Cardiac muscle cell (in vitro differentiated cells and primary cell): ENCODE measurements around the gene CAMKK2. TPM values are rescaled to one million over a fixed set of nuclear protein-coding genes. Genes with fewer than 3 reads are reported as not detected.

Experiments
- DNase-seq, 2 donors: peaks; one replicate each; pipeline versions ENCODE4 v3.0.0 to v3.0.0-alpha.2; 2010 to 2017; ENCODE audit warnings: low read depth in 1 of 2, low spot score in 1 of 2
- H3K27ac ChIP-seq: fragments of 200-600 bp; sonication (generic); 2 replicates; pipeline ENCODE4 v1.5.1; 2016
- H3K27me3 ChIP-seq: fragments of 200-600 bp; sonication (generic); 2 replicates; pipeline ENCODE4 v1.6.0; 2016; ENCODE audit warnings: control low read depth
- H3K36me3 ChIP-seq: fragments of 200-600 bp; sonication (generic); 2 replicates; pipeline ENCODE4 v1.5.1; 2016; ENCODE audit warnings: control low read depth
- H3K4me1 ChIP-seq: fragments of 200-600 bp; sonication (generic); 2 replicates; pipeline ENCODE4 v1.8.1; 2017; ENCODE audit warnings: low read depth, mild to moderate bottlenecking, mixed run types
- H3K4me3 ChIP-seq: fragments of 200-600 bp; sonication (generic); 2 replicates; pipeline ENCODE4 v1.5.1; 2016; ENCODE audit warnings: mild to moderate bottlenecking
- H3K9me3 ChIP-seq: fragments of 200-600 bp; sonication (generic); 2 replicates; pipeline ENCODE4 v1.5.1; 2017; ENCODE audit warnings: low read depth, mild to moderate bottlenecking, control low read depth
- polyA plus RNA-seq: library from polyadenylated mRNA; unstranded; fragments of >200 nt; fragmentation: Nextera tagmentation; extraction: Ambion mirVana; gene quantifications from 2 replicates; pipeline ENCODE4 v1.2.1, GENCODE V29; 2016
- total RNA-seq: library from RNA; depleted of rRNA; stranded (reverse); fragments of >200 nt; gene quantifications from 2 replicates; pipeline ENCODE4 v1.2.3, GENCODE V29; 2016
- TF ChIP-seq, protein P1 (sequence below): IDR thresholded peaks from 2 replicates; pipeline ENCODE4 v1.5.1; 2012; ENCODE audit warnings: low read depth, mild to moderate bottlenecking, low read length

CAMKK2 gene
- total and polyA plus RNA-seq, 2 experiments from 2014 or later: 18.6 to 22.9 TPM

- Histone ChIP-seq H3K27me3 (no peaks in the 10 kb centered on the region), H3K36me3 (no peaks in the 10 kb centered on the region), H3K27ac (no peak overlapping the region), H3K9me3 (no peaks in the 10 kb centered on the region), H3K4me1 (no peaks in the 10 kb centered on the region), H3K4me3 (no peak overlapping the region)
- peak in 1 of 2 donors; percentile 64 for DNase-seq
- TF ChIP-seq, protein P1, sequence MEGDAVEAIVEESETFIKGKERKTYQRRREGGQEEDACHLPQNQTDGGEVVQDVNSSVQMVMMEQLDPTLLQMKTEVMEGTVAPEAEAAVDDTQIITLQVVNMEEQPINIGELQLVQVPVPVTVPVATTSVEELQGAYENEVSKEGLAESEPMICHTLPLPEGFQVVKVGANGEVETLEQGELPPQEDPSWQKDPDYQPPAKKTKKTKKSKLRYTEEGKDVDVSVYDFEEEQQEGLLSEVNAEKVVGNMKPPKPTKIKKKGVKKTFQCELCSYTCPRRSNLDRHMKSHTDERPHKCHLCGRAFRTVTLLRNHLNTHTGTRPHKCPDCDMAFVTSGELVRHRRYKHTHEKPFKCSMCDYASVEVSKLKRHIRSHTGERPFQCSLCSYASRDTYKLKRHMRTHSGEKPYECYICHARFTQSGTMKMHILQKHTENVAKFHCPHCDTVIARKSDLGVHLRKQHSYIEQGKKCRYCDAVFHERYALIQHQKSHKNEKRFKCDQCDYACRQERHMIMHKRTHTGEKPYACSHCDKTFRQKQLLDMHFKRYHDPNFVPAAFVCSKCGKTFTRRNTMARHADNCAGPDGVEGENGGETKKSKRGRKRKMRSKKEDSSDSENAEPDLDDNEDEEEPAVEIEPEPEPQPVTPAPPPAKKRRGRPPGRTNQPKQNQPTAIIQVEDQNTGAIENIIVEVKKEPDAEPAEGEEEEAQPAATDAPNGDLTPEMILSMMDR: no peak
Observed at GRCh38 chr12:121279507-121279915, 17.0 kb downstream of the CAMKK2 start.

GRCh38 chr12:121279071-121279375 lies 17.5 kb downstream of the CAMKK2 start:
- TF ChIP-seq, protein P1: no peak
- no peaks in the 10 kb centered on the region for H3K9me3 ChIP-seq
- H3K4me3 ChIP-seq: no peak overlapping the region
- H3K36me3 ChIP-seq: no peaks in the 10 kb centered on the region
- H3K4me1 ChIP-seq: no peaks in the 10 kb centered on the region
- no peaks in the 10 kb centered on the region for H3K27me3 ChIP-seq
- DNase-seq: peak in 1 of 2 donors; percentile 91
- H3K27ac ChIP-seq: no peak overlapping the region

DNA sequence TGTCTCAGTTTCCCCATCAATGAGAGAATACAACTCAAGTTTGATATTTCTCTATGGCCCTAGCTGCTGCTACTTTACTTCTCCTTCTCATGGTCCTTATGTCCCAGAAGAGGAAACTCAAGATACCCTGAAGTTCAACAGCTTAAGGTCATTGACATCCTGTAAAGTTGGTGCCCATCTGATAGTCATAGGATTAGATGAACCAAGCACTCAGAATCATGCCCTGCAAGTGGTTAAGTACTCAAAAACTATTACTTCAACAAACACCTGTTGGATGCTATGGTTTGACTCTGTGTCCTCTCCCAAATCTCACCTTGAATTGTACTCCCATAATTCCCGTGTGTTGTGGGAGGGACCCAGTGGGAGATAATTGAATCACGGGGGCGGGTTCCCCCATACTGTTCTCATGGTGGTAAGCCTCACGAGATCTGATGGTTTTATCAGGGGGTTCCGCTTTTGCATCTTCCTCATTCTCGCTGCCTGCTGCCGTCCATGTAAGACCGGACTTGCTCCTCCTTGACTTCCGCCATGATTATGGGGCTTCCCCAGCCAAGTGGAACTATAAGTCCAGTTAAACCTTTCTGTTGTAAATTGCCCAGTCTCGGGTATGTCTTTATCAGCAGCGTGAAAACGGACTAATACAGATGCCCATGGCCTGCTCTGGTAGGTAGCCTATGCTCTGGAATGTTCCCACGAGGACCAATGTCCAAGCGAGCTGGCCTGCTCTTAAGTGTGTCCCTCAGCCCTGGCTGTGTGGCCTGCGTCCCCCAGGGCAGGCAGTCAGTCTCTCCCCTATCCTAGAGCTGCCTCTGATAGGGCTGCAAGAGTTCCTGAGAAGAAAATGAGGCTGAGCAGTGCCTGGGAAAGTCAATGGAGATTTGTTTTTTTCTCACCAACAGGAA lies 18.1 kb downstream of the CAMKK2 start:
- no peak overlapping the region for H3K4me3 ChIP-seq
- TF ChIP-seq, protein P1: no peak
- no peaks in the 10 kb centered on the region for H3K36me3 ChIP-seq
- H3K4me1 ChIP-seq: no peaks in the 10 kb centered on the region
- no peaks in the 10 kb centered on the region for H3K27me3 ChIP-seq
- H3K27ac ChIP-seq: no peak overlapping the region
- DNase-seq: no peak
- H3K9me3 ChIP-seq: no peaks in the 10 kb centered on the region

- peak in 1 of 2 donors; percentile 8 for DNase-seq
- no peaks in the 10 kb centered on the region for H3K27me3 ChIP-seq
- no peaks in the 10 kb centered on the region for H3K9me3 ChIP-seq
- no peaks in the 10 kb centered on the region for H3K4me1 ChIP-seq
- no peaks in the 10 kb centered on the region for H3K36me3 ChIP-seq
- TF ChIP-seq, protein P1: no peak
- no peak overlapping the region for H3K27ac ChIP-seq
- no peak overlapping the region for H3K4me3 ChIP-seq
Observed at GRCh38 chr12:121277374-121277759, 19.1 kb downstream of the CAMKK2 start.

- TF ChIP-seq, protein P1: no peak
- DNase-seq: no peak
- H3K27ac ChIP-seq: no peak overlapping the region
- no peak overlapping the region for H3K4me3 ChIP-seq
- no peaks in the 10 kb centered on the region for H3K27me3 ChIP-seq
- H3K36me3 ChIP-seq: no peaks in the 10 kb centered on the region
- no peaks in the 10 kb centered on the region for H3K9me3 ChIP-seq
- no peaks in the 10 kb centered on the region for H3K4me1 ChIP-seq
Observed at GRCh38 chr12:121274036-121274763, 22.3 kb downstream of the CAMKK2 start.
